Right kidney (tissue), 1 donor: ENCODE results near the gene MTCL1.

ENCODE experiments used
- DNase-seq: peaks from one replicate; pipeline ENCODE4 v3.0.0-alpha.2; 2016

The MTCL1 gene

DNA sequence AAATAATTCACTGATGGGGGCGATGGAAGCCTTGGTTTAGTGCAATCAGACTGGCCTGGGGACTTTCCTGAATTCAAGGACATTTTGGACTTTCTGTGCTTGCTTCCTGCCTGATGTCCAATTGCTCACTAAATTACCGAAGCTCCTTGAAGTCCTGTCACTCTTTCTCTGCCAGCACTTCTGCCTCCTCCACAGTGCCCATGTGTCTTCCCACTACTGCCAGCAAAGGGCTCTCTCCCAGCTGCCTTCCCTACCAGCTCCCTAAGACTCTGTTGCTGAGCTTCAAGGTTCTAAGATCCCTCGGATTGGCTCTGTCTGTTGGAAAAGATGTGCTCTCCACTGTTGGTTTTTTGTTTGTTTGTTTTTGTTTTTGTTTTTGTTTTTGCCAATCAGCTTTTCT lies 158.1 kb downstream of the MTCL1 start:
- no peak for DNase-seq

DNA sequence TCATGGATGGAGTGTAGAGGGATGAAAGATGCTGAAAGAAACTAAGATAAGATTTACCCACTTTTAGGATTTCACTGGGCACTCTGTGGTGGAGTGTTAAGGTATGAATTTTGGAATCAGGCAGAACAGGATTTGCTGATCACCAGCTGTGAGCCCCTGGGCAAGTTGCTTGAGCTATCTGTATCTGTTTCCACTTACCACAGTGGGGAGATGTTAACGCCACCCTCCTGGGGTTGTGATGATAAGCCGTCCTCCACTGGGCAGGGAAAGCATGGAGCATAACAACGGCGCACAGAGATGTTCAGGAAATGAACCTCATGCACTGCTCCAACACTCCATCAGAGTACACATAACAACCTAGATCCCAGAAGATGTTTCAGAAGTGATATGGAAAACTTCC lies 160.6 kb downstream of the MTCL1 start:
- DNase-seq = no peak

DNA sequence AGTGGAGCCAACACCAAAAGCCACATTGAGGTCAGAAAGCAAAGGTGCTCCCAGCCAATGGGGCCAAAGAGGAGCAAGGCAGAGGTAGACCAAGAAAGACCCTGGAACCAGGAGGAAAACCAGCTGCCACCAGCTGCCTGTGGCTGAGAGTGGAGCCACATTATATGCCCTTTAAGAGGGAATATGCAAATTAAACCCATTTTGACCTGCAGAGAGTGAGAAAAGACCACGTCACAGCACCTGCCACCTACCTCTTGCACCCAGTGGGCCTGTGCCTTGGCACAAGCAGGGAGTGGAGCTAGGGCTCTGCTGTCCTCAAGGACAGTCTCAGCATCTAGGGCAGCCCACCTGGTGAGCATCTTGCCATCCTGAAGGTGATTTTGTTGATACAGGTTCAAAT lies 161.3 kb downstream of the MTCL1 start:
- no peak for DNase-seq

DNA sequence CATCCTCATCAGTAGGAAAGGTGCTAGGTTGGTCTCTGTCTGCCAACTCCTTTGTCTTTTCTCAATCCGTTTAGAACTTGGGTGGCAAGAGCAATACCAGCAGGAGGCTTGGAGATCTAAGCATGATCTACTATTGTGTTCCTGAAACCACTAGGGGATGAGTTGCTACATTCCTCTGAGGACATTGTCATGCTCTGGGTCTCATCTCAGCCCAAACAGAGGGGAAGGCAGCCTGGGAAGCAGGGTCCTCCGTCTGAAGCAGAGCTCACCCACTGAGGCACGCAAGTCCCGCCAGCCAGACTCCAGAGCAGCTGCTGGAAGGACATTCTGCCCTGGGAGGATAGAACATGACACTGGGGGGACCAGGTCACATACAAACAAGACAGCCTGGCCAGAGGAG lies 162.9 kb downstream of the MTCL1 start:
- no peak for DNase-seq

DNA sequence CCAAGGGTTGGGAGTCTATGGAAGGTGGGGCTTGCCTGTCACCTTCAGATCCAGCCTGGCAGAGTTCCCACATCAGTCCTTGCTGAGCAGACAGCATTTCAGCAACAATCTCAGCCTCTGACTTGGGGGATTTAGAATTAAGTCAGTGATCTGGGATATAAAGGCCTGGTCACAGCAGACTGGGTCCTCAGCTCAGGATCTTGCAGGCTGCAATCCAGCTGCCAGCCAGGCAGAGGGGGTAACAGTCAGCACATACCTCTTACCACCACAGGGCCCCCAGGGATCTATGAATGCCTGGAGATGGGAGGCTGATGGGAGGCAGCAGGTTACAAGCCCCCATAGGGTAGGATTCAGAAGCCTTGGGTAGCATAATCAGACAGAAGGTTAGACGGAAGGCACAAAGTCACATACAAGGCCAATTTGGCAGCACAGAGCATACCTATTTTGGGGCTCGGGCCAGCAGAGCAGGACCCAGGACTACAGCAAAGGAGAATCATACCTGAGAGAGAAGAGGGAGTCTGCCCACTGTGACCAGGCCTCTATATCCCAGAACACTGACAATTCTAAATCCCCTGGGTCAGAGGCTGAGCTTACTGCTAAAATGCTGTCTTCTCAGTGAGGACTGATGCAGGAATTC lies 163.5 kb downstream of the MTCL1 start:
- no peak for DNase-seq

DNA sequence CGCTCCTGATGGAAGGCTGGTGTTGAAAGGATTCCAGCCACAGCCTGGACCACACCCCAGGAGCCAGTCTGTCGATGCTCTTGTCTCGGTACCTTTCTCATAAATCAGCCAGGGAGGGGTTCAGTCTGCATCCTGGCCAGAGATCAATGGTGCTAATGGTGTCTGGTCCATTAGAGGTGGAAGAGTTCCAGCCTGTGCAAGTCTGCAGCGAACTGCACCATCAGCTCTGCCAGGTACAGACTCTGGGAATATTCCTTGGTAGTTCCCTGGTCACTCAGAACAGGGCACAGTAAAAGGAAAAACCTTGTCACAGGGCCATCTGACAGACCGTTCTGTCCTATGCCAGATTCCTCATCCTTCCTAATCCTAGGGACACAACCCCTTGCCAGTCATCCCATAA lies 164.3 kb downstream of the MTCL1 start:
- DNase-seq = no peak

DNA sequence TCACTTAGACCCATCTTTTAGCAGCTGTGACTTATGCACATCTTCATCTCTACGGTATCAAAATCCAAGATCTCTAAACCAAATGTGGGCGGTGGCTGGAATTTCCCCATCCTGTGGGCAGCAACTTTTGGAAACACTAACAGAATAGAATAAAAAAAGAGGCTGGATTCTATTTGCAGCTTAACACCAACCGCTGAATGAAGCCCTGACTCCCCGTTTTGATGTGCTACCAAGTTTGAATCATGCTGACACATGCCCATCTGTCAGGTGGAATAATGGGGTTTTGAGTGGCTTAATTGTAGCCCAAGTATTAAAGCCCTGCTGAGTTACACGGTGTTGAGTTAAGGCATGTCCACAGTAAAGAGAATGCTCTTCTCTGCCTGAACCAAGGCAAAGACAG lies 165.2 kb downstream of the MTCL1 start:
- no peak for DNase-seq

DNA sequence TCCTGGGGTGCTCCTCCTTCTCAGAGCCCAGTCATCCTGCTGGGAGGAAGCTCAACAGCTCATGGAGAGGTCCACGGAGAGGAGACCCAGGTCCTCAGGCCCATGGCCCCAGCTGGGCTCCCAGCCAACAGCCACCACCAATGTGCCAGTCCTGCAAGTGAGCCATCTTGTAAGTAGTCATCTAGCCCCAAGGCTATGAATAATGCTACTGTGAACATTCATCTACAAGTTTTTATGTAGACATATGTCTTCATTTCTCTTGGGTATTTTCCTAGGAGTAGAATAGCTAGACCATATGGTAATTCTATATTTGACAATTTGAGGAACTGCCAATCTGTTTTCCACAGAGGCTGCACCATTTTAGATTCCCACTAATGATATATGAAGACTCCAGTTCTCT lies 166.1 kb downstream of the MTCL1 start:
- DNase-seq = no peak

DNA sequence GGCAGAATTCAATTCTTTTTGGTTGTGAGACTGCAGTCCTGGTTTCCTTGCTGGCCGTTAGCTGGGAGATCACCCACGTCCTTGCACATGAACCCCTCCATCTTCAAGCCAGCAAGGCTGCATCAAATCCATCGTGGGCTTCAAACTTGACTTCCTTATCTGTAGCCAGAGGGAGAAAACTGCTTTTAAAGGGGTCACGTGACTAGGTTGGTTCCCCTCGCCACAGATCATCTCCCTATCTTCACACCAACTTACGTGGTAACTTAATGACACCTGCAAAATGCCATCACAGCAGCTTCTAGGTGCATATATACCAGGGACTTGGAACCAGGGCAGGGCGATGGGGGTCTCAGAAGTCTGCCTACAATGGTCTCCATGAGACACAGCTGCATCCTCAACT lies 169.5 kb downstream of the MTCL1 start:
- no peak for DNase-seq

DNA sequence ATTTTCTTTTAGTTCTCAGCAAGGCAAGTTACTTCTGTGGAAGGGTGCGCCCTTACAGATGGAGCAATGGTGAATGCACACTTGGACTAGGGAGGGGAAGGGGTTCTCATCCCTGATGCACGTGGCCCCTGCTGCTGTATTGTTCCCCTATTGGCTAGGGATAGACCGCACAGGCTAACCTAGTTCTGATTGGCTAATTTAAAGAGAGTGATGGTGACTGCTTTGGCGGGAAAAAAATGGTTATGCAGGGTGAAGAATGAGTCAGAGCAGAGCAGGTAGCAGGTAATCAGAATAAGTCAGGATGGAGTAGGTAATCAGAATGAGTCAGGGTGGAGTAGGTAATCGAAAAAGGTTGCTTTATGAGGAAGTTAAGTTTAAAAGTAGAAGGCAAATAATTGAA lies 171.5 kb downstream of the MTCL1 start:
- DNase-seq = no peak

DNA sequence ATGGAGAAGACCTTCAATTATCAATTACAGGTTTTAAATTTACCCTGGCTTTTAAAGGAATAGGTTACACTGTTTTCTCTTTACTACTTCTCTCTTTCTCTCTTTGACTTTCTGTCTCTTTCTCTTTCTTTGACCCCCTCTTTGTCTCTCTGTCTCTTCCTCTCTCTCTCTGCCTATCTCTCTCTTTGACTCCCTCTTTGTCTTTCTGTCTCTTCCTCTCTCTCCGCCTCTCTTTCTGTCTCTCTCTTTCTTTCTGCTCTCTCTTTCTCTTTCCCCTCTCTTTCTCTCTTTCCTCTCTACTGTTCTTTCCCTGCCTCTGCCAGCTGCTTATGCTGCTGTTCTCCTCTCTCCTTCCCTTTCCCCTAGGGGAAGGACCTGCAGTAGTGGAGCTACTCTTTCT lies 175.7 kb downstream of the MTCL1 start:
- DNase-seq = no peak
